Endothelial cell of umbilical vein (primary cell): ENCODE measurements around the gene CZIB. TPM values are rescaled to one million over a fixed set of nuclear protein-coding genes. Genes with fewer than 3 reads are reported as not detected.

Experiments used
- BruUV-seq: library from RNA; stranded (reverse); fragments of 400-500 nt; replicated peaks from 2 replicates; lab custom pipeline; 2021; lab: Mats Ljungman, UMichigan
- CTCF ChIA-PET: fragments of 300-600, 350-600 bp; sonication (Branson Sonifier 250); formaldehyde crosslinking; loops from one replicate; lab custom pipeline; 2021; ENCODE audit warnings: antibody characterized with exemption, inconsistent platforms; lab: Charles Lee
- POLR2A ChIA-PET: fragments of 300-600, 350-600 bp; sonication (Branson Sonifier 250); formaldehyde crosslinking; loops from one replicate; lab custom pipeline; 2021; ENCODE audit warnings: antibody characterized with exemption, inconsistent platforms; lab: Charles Lee
- DNase-seq: peaks from one replicate; pipeline ENCODE4 v3.0.0-alpha.2; 2011; ENCODE audit warnings: low read depth, low spot score
- FAIRE-seq: peaks from 2 replicates; lab custom pipeline; 2011; peaks lifted over from hg19 to GRCh38; lab: Jason Lieb, UNC
- H2AFZ ChIP-seq: 2 replicates; pipeline ENCODE4 v1.6.0; 2012; ENCODE audit warnings: low read depth, low read length, control low read depth, inconsistent platforms
- H3K27ac ChIP-seq: 2 replicates; pipeline ENCODE4 v1.5.1; 2011; ENCODE audit warnings: low read depth, mild to moderate bottlenecking, control low read depth, low read length, moderate library complexity; ENCODE audit not compliant: insufficient read depth
- H3K27me3 ChIP-seq, 2 experiments: 2 replicates each; pipeline versions ENCODE4 v1.6.0 to v1.6.1; 2011; ENCODE audit warnings: low read length in 2 of 2, mixed read lengths in 1 of 2; ENCODE audit not compliant: control insufficient read depth in 2 of 2, insufficient read depth in 2 of 2
- H3K36me3 ChIP-seq, 2 experiments: 2 replicates in 1 of 2; 3 replicates in 1 of 2; pipeline ENCODE4 v1.5.1; 2011; ENCODE audit warnings: low read length in 2 of 2, mild to moderate bottlenecking in 1 of 2, moderate library complexity in 1 of 2; ENCODE audit not compliant: control insufficient read depth in 2 of 2, insufficient read depth in 2 of 2; ENCODE audit errors: extremely low read depth in 1 of 2
- H3K4me1 ChIP-seq: 3 replicates; pipeline ENCODE4 v1.5.1; 2011; ENCODE audit warnings: mild to moderate bottlenecking, low read length; ENCODE audit not compliant: control insufficient read depth, insufficient read depth; ENCODE audit errors: extremely low read depth
- H3K4me2 ChIP-seq: 2 replicates; pipeline ENCODE4 v1.6.1; 2011; ENCODE audit warnings: low read length, control low read depth, mixed read lengths; ENCODE audit not compliant: insufficient read depth
- H3K4me3 ChIP-seq, 3 experiments: fragments of 200-600 bp in 1 of 3; sonication (generic), shearing (Covaris generic) in 1 of 3; replicated peaks in 1 of 3; 2 replicates each; pipeline ENCODE4 v1.5.1; 2011 to 2016; ENCODE audit warnings: control low read depth in 3 of 3, low read length in 3 of 3, mild to moderate bottlenecking in 2 of 3, inconsistent platforms in 1 of 3, low read depth in 1 of 3, moderate library complexity in 1 of 3; ENCODE audit not compliant: insufficient read depth in 1 of 3
- H3K79me2 ChIP-seq: 2 replicates; pipeline ENCODE4 v1.6.0; 2012; ENCODE audit warnings: low read length, inconsistent platforms; ENCODE audit not compliant: control insufficient read depth, insufficient read depth
- H3K9ac ChIP-seq: replicated peaks from 2 replicates; pipeline ENCODE3; 2011; ENCODE audit warnings: low read length, control low read depth; ENCODE audit not compliant: insufficient read depth; ENCODE audit errors: extremely low read depth
- H3K9me1 ChIP-seq: replicated peaks from 3 replicates; pipeline ENCODE4 v1.6.0; 2011; ENCODE audit warnings: mild to moderate bottlenecking, low read length; ENCODE audit not compliant: control insufficient read depth, insufficient read depth; ENCODE audit errors: extremely low read depth
- H3K9me3 ChIP-seq: replicated peaks from 2 replicates; pipeline ENCODE4 v1.5.1; 2012; ENCODE audit warnings: low read length, inconsistent platforms; ENCODE audit not compliant: control insufficient read depth, insufficient read depth
- H4K20me1 ChIP-seq: replicated peaks from 2 replicates; pipeline ENCODE3; 2011; ENCODE audit warnings: mild to moderate bottlenecking, low read length; ENCODE audit not compliant: control insufficient read depth, insufficient read depth; ENCODE audit errors: extremely low read depth
- EZH2 ChIP-seq: IDR thresholded peaks from 2 replicates; pipeline ENCODE4 v1.6.1; 2012; ENCODE audit warnings: borderline replicate concordance, low read depth, mild to moderate bottlenecking, moderate library complexity, low read length, inconsistent platforms; ENCODE audit not compliant: severe bottlenecking
- FOS ChIP-seq: IDR thresholded peaks from 2 replicates; pipeline ENCODE4 v1.6.1; 2011; ENCODE audit warnings: mild to moderate bottlenecking, low read length, moderate library complexity, borderline replicate concordance; ENCODE audit not compliant: insufficient read depth
- GATA2 ChIP-seq: IDR thresholded peaks from 2 replicates; pipeline ENCODE4 v1.7.0; 2011; ENCODE audit warnings: low read depth, mild to moderate bottlenecking, moderate library complexity, mixed read lengths, low read length; ENCODE audit not compliant: insufficient read length, insufficient read depth
- JUN ChIP-seq: IDR thresholded peaks from 2 replicates; pipeline ENCODE4 v1.6.1; 2011; ENCODE audit warnings: borderline replicate concordance, low read depth; ENCODE audit not compliant: insufficient read length, insufficient read depth
- MYC ChIP-seq: IDR thresholded peaks from one replicate; pipeline ENCODE4 v1.6.1; 2011; ENCODE audit warnings: mild to moderate bottlenecking, low read depth, low read length
- POLR2A ChIP-seq: IDR thresholded peaks from 2 replicates; pipeline ENCODE4 v1.6.1; 2012; ENCODE audit warnings: low read depth, mild to moderate bottlenecking, control low read depth, low read length
- POLR2AphosphoS5 ChIP-seq: IDR thresholded peaks from 2 replicates; pipeline ENCODE4 v1.6.1; 2012; ENCODE audit warnings: low read depth, mild to moderate bottlenecking, control low read depth, low read length, moderate library complexity; ENCODE audit not compliant: insufficient read depth
- dilution Hi-C: fragments of 300-500 bp; cut with MboI; formaldehyde crosslinking; loops from one replicate; pipeline ENCODE4 v1.15.0; 2019; ENCODE audit warnings: low sequenced_read_pairs; ENCODE audit not compliant: extremely low pct_ligation_motif_present
- intact Hi-C: fragments of 100-400 bp; cut with micrococcal nuclease; formaldehyde crosslinking; loops from one replicate; pipeline ENCODE4 v1.10.0; 2022
- polyA plus RNA-seq, 4 experiments: library from polyadenylated mRNA; depleted of rRNA in 3 of 4; stranded (reverse) in 3 of 4; unstranded in 1 of 4; fragments of >200 nt; gene quantifications; 2 replicates each; pipeline versions ENCODE4 v1.2.1 to v1.2.3, GENCODE V29; 2011 to 2012; ENCODE audit warnings: missing spikeins in 1 of 4
- total RNA-seq: library from RNA; stranded (reverse); gene quantifications from 2 replicates; pipeline ENCODE4 v1.2.3, GENCODE V29; 2021
- TF ChIP-seq, protein P1 (sequence below), 2 donors: IDR thresholded peaks; 1 replicate in 1 of 2; 2 replicates in 1 of 2; pipeline ENCODE4 v1.5.1; 2011; ENCODE audit warnings: low read length in 2 of 2, mild to moderate bottlenecking in 2 of 2, moderate library complexity in 2 of 2, control low read depth in 1 of 2, inconsistent platforms in 1 of 2, low read depth in 1 of 2; ENCODE audit not compliant: insufficient read depth in 1 of 2; ENCODE audit errors: extremely low read depth in 1 of 2
- TF ChIP-seq, protein P2 (sequence below): IDR thresholded peaks from 2 replicates; pipeline ENCODE4 v1.6.1; 2011; ENCODE audit not compliant: insufficient read depth, insufficient read length

Gene CZIB
- total and polyA plus RNA-seq, 2 donors (not counting 3 experiments of a cell fraction or from before 2014, with no cell fraction given): 60.1 to 65.9 TPM

DNA sequence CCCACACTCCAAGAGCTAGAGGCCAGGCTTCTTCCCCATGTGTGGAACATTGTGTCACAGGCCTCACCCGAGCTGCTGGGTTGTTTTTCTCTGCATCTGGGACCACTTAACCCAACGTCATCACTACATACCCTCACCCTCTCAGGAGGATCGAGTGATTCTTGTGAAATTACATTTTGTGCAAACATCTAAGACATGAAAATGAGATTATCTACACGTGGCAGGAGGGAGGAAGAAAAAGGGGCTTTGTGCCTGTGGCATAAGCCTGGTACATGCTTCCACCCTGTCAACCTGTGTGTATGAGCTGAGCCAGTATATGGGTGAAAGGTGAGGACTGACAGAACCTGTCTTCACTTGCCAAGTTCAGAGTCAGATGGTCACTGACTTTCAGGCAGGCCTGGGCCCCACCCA, 22.2 kb downstream of the CZIB start:
- TF ChIP-seq, protein P1, sequence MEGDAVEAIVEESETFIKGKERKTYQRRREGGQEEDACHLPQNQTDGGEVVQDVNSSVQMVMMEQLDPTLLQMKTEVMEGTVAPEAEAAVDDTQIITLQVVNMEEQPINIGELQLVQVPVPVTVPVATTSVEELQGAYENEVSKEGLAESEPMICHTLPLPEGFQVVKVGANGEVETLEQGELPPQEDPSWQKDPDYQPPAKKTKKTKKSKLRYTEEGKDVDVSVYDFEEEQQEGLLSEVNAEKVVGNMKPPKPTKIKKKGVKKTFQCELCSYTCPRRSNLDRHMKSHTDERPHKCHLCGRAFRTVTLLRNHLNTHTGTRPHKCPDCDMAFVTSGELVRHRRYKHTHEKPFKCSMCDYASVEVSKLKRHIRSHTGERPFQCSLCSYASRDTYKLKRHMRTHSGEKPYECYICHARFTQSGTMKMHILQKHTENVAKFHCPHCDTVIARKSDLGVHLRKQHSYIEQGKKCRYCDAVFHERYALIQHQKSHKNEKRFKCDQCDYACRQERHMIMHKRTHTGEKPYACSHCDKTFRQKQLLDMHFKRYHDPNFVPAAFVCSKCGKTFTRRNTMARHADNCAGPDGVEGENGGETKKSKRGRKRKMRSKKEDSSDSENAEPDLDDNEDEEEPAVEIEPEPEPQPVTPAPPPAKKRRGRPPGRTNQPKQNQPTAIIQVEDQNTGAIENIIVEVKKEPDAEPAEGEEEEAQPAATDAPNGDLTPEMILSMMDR (IDR thresholded peaks at IDR 0.05; ENCODE audit: extremely low read depth in 1 of 2, insufficient read depth in 1 of 2, low read depth in 1 of 2, low read length in 2 of 2): no peak
- TF ChIP-seq POLR2AphosphoS5: no peak
- TF ChIP-seq FOS: no peak
- no peak for TF ChIP-seq EZH2
- TF ChIP-seq GATA2: no peak
- TF ChIP-seq, protein P2, sequence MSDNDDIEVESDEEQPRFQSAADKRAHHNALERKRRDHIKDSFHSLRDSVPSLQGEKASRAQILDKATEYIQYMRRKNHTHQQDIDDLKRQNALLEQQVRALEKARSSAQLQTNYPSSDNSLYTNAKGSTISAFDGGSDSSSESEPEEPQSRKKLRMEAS: no peak
- TF ChIP-seq POLR2A: no peak
- no peak for TF ChIP-seq JUN
- TF ChIP-seq MYC: no peak
- ChIA-PET POLR2A (no interaction called here), CTCF (interaction anchor here (1.2 kb wide), 1 partner anchor 16 kb away, joined by 3 read pairs; no protein-coding TSS in a partner anchor)
- DNase-seq (no peak), FAIRE-seq (no peak)
- H3K9me1 ChIP-seq: no peaks in the 10 kb centered on the region
- H3K4me1 ChIP-seq: peaks cover 13% of the 10 kb centered on the region
- no peak overlapping the region for H3K9ac ChIP-seq
- no TSS peak for BruUV-seq
- no peaks in the 10 kb centered on the region for H4K20me1 ChIP-seq
- H3K27me3 ChIP-seq: no peaks in the 10 kb centered on the region
- H3K4me3 ChIP-seq: no peak overlapping the region
- dilution Hi-C loops (no loop called here), intact Hi-C loops (loop anchor here (10.0 kb wide), 1 partner anchor 793 kb away; the partner anchor contains the start of genes ORC1 and PRPF38A)
- H3K79me2 ChIP-seq: peaks cover 7% of the 10 kb centered on the region
- peaks cover 3 to 4% of the 10 kb centered on the region in 2 experiments for H3K36me3 ChIP-seq
- no peak overlapping the region for H2AFZ ChIP-seq
- H3K9me3 ChIP-seq: no peaks in the 10 kb centered on the region
- no peak overlapping the region for H3K27ac ChIP-seq
- H3K4me2 ChIP-seq: no peak overlapping the region
